ENCODE data around the gene TMEM69.
"Not testable (repeated sequence)": the region's sequence is repeated elsewhere in the genome, so short reads cannot be mapped to it uniquely, and the experiment has no call there.

The TMEM69 gene

GRCh38 chr1:45676553-45676952 is 11.4 kb upstream of the TMEM69 start:
- in situ Hi-C loops (cut with HindIII; ENCODE audit: low sequenced_read_pairs) = not testable (repeated sequence)

- in situ Hi-C loops (cut with HindIII; ENCODE audit: low sequenced_read_pairs) = no loop called here
Measured at GRCh38 chr1:45677751-45678245, 10.2 kb upstream of the TMEM69 start.

- in situ Hi-C loops (cut with HindIII; ENCODE audit: low sequenced_read_pairs) = no loop called here
Measured at GRCh38 chr1:45678489-45678888, 9.5 kb upstream of the TMEM69 start.

- in situ Hi-C loops (cut with HindIII; ENCODE audit: low sequenced_read_pairs) = no loop called here
Measured at GRCh38 chr1:45679123-45679522, 8.9 kb upstream of the TMEM69 start.

- in situ Hi-C loops (cut with HindIII; ENCODE audit: low sequenced_read_pairs) = no loop called here
Measured at GRCh38 chr1:45682942-45683341, 5.0 kb upstream of the TMEM69 start.

GRCh38 chr1:45684402-45684801 is 3.6 kb upstream of the TMEM69 start:
- in situ Hi-C loops (cut with HindIII; ENCODE audit: low sequenced_read_pairs) = no loop called here

GRCh38 chr1:45685308-45686014 is 2.5 kb upstream of the TMEM69 start:
- in situ Hi-C loops (cut with HindIII; ENCODE audit: low sequenced_read_pairs) = no loop called here

- in situ Hi-C loops (cut with HindIII; ENCODE audit: low sequenced_read_pairs) = no loop called here
Measured at GRCh38 chr1:45686015-45686287, 2.0 kb upstream of the TMEM69 start.

- in situ Hi-C loops (cut with HindIII; ENCODE audit: low sequenced_read_pairs) = no loop called here
Measured at GRCh38 chr1:45686288-45687013, 1.5 kb upstream of the TMEM69 start, which contains the start of gene GPBP1L1. Gene GPBP1L1, minus strand, starts transcription at chr1:45686533. Its CDS starts 27,446 bp downstream, at chr1:45659087.

- in situ Hi-C loops (cut with HindIII; ENCODE audit: low sequenced_read_pairs) = no loop called here
Measured at GRCh38 chr1:45687014-45687753, 797 bp upstream of the TMEM69 start.

GRCh38 chr1:45693811-45694210 is 5.8 kb downstream of the TMEM69 start:
- in situ Hi-C loops (cut with HindIII; ENCODE audit: low sequenced_read_pairs) = not testable (repeated sequence)

- in situ Hi-C loops (cut with HindIII; ENCODE audit: low sequenced_read_pairs) = loop anchor here (5.0 kb wide), 1 partner anchor 48 kb away; no protein-coding TSS in a partner anchor
Measured at GRCh38 chr1:45694823-45695222, 6.8 kb downstream of the TMEM69 start.

- in situ Hi-C loops (cut with HindIII; ENCODE audit: low sequenced_read_pairs) = no loop called here
Measured at GRCh38 chr1:45704637-45705036, 16.7 kb downstream of the TMEM69 start.

GRCh38 chr1:45713711-45714110 is 25.7 kb downstream of the TMEM69 start:
- in situ Hi-C loops (cut with HindIII; ENCODE audit: low sequenced_read_pairs) = no loop called here

GRCh38 chr1:45716700-45717099 is 28.7 kb downstream of the TMEM69 start:
- in situ Hi-C loops (cut with HindIII; ENCODE audit: low sequenced_read_pairs) = no loop called here

- in situ Hi-C loops (cut with HindIII; ENCODE audit: low sequenced_read_pairs) = not testable (repeated sequence)
Measured at GRCh38 chr1:45717386-45717785, 29.4 kb downstream of the TMEM69 start.

GRCh38 chr1:45718289-45718688 is 30.3 kb downstream of the TMEM69 start:
- in situ Hi-C loops (cut with HindIII; ENCODE audit: low sequenced_read_pairs) = no loop called here

- in situ Hi-C loops (cut with HindIII; ENCODE audit: low sequenced_read_pairs) = no loop called here
Measured at GRCh38 chr1:45721207-45721606, 33.2 kb downstream of the TMEM69 start.

GRCh38 chr1:45722809-45723208 is 34.8 kb downstream of the TMEM69 start:
- in situ Hi-C loops (cut with HindIII; ENCODE audit: low sequenced_read_pairs) = no loop called here

GRCh38 chr1:45723248-45723930 is 35.4 kb downstream of the TMEM69 start:
- in situ Hi-C loops (cut with HindIII; ENCODE audit: low sequenced_read_pairs) = no loop called here

GRCh38 chr1:45726007-45726406 is 38.0 kb downstream of the TMEM69 start:
- in situ Hi-C loops (cut with HindIII; ENCODE audit: low sequenced_read_pairs) = not testable (repeated sequence)
